ENCODE results near the gene KLF11.

GRCh38 chr2:10019174-10019573, 24.2 kb upstream of the KLF11 start:
- TF ChIP-seq EP300 (IDR thresholded peaks at IDR 0.05; ENCODE audit: borderline replicate concordance), result no peak
- no peak for TF ChIP-seq YY1 (IDR thresholded peaks at IDR 0.05; ENCODE audit: low read depth)
- no peak for TF ChIP-seq CEBPB (IDR thresholded peaks at IDR 0.05)
